H1 (cell line): Measurements from ENCODE around the gene NSUN4. TPM values are rescaled to one million over a fixed set of nuclear protein-coding genes. Genes with fewer than 3 reads are reported as not detected.

Source experiments
- CBX8 ChIP-seq: fragments of 300-800, 300-1000 bp; sonication (generic); IDR thresholded peaks from 2 replicates; pipeline ENCODE4 v1.7.1; 2016; ENCODE audit warnings: low read depth, low read length, borderline replicate concordance
- JUN ChIP-seq: IDR thresholded peaks from 2 replicates; pipeline ENCODE4 v1.6.1; 2011; ENCODE audit warnings: low read depth, mild to moderate bottlenecking, improper control_type of control experiment, low read length
- NANOG ChIP-seq: IDR thresholded peaks from 2 replicates; pipeline ENCODE4 v1.6.1; 2011; ENCODE audit warnings: low read length, low read depth, mild to moderate bottlenecking, inconsistent platforms; ENCODE audit not compliant: insufficient read depth, poor library complexity, severe bottlenecking
- SIRT6 ChIP-seq: IDR thresholded peaks from one replicate; pipeline ENCODE4 v1.7.1; 2012; ENCODE audit warnings: low read length, inconsistent platforms
- TCF12 ChIP-seq: IDR thresholded peaks from 2 replicates; pipeline ENCODE4 v1.6.1; 2011; ENCODE audit warnings: low read depth, mild to moderate bottlenecking, low read length
- YY1 ChIP-seq: IDR thresholded peaks from 2 replicates; pipeline ENCODE4 v1.6.1; 2011; ENCODE audit warnings: low read depth, mild to moderate bottlenecking, low read length
- polyA plus RNA-seq, 7 experiments: library from polyadenylated mRNA; depleted of rRNA in 3 of 7; stranded (reverse) in 5 of 7; unstranded in 2 of 7; fragments of >200 nt in 5 of 7; fragments of 200-250 nt in 2 of 7; gene quantifications; 1 replicate in 5 of 7; 2 replicates in 1 of 7; 4 replicates in 1 of 7; pipeline versions ENCODE4 v1.2.1 to v1.2.3, GENCODE V29; 2011 to 2013; ENCODE audit warnings: missing spikeins in 2 of 7, mixed read lengths in 2 of 7
- total RNA-seq: library from RNA; stranded (reverse); fragmentation: NEBNext Ultra II Directional; extraction: Animal tissue kit (Norgen Biotek cat#: 25700); gene quantifications from 2 replicates; pipeline ENCODE4 v1.2.1, GENCODE V29; 2021
- TF ChIP-seq, protein P1 (sequence below): fragments of 300-600 bp; sonication (generic); IDR thresholded peaks from 2 replicates; pipeline ENCODE4 v1.7.1; 2012; ENCODE audit warnings: low read length, moderate library complexity, mild to moderate bottlenecking, inconsistent platforms; ENCODE audit not compliant: insufficient replicate concordance

NSUN4 gene
- total and polyA plus RNA-seq, 2 of the 8 experiments (the other 6 are each of a cell fraction or from before 2014, with no cell fraction given): 9.7 to 15.7 TPM

DNA sequence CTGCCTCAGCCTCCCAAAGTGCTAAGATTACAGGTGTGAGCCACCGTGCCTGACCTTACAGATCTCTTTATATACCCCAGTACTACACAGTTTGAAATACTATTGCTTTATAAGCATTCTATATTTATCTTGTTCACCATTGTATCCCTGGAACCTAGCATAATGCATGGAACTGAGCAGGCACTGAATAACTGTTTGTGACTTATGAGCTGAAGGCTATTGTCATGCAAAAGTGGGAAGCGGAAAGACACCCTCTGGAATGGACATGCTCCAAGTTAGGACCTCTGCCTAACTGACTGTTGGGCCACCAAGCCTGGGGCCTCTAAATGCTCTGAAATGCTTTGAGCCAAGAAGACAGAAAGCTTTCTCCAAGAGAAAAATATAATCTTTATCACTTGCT lies 45.3 kb upstream of the NSUN4 start (continued):
- no peak for TF ChIP-seq YY1
- TF ChIP-seq, protein P1, sequence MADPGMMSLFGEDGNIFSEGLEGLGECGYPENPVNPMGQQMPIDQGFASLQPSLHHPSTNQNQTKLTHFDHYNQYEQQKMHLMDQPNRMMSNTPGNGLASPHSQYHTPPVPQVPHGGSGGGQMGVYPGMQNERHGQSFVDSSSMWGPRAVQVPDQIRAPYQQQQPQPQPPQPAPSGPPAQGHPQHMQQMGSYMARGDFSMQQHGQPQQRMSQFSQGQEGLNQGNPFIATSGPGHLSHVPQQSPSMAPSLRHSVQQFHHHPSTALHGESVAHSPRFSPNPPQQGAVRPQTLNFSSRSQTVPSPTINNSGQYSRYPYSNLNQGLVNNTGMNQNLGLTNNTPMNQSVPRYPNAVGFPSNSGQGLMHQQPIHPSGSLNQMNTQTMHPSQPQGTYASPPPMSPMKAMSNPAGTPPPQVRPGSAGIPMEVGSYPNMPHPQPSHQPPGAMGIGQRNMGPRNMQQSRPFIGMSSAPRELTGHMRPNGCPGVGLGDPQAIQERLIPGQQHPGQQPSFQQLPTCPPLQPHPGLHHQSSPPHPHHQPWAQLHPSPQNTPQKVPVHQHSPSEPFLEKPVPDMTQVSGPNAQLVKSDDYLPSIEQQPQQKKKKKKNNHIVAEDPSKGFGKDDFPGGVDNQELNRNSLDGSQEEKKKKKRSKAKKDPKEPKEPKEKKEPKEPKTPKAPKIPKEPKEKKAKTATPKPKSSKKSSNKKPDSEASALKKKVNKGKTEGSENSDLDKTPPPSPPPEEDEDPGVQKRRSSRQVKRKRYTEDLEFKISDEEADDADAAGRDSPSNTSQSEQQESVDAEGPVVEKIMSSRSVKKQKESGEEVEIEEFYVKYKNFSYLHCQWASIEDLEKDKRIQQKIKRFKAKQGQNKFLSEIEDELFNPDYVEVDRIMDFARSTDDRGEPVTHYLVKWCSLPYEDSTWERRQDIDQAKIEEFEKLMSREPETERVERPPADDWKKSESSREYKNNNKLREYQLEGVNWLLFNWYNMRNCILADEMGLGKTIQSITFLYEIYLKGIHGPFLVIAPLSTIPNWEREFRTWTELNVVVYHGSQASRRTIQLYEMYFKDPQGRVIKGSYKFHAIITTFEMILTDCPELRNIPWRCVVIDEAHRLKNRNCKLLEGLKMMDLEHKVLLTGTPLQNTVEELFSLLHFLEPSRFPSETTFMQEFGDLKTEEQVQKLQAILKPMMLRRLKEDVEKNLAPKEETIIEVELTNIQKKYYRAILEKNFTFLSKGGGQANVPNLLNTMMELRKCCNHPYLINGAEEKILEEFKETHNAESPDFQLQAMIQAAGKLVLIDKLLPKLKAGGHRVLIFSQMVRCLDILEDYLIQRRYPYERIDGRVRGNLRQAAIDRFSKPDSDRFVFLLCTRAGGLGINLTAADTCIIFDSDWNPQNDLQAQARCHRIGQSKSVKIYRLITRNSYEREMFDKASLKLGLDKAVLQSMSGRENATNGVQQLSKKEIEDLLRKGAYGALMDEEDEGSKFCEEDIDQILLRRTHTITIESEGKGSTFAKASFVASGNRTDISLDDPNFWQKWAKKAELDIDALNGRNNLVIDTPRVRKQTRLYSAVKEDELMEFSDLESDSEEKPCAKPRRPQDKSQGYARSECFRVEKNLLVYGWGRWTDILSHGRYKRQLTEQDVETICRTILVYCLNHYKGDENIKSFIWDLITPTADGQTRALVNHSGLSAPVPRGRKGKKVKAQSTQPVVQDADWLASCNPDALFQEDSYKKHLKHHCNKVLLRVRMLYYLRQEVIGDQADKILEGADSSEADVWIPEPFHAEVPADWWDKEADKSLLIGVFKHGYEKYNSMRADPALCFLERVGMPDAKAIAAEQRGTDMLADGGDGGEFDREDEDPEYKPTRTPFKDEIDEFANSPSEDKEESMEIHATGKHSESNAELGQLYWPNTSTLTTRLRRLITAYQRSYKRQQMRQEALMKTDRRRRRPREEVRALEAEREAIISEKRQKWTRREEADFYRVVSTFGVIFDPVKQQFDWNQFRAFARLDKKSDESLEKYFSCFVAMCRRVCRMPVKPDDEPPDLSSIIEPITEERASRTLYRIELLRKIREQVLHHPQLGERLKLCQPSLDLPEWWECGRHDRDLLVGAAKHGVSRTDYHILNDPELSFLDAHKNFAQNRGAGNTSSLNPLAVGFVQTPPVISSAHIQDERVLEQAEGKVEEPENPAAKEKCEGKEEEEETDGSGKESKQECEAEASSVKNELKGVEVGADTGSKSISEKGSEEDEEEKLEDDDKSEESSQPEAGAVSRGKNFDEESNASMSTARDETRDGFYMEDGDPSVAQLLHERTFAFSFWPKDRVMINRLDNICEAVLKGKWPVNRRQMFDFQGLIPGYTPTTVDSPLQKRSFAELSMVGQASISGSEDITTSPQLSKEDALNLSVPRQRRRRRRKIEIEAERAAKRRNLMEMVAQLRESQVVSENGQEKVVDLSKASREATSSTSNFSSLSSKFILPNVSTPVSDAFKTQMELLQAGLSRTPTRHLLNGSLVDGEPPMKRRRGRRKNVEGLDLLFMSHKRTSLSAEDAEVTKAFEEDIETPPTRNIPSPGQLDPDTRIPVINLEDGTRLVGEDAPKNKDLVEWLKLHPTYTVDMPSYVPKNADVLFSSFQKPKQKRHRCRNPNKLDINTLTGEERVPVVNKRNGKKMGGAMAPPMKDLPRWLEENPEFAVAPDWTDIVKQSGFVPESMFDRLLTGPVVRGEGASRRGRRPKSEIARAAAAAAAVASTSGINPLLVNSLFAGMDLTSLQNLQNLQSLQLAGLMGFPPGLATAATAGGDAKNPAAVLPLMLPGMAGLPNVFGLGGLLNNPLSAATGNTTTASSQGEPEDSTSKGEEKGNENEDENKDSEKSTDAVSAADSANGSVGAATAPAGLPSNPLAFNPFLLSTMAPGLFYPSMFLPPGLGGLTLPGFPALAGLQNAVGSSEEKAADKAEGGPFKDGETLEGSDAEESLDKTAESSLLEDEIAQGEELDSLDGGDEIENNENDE: no peak
- TF ChIP-seq TCF12: no peak
- no peak for TF ChIP-seq SIRT6
- no peak for TF ChIP-seq JUN
- TF ChIP-seq NANOG: no peak
- TF ChIP-seq CBX8: no peak
